PFSK-1 (cell line): ENCODE measurements around the gene BCOR.

ENCODE experiments used
- POLR2AphosphoS5 ChIP-seq: IDR thresholded peaks from 2 replicates; pipeline ENCODE4 v1.6.1; 2012; ENCODE audit warnings: low read depth, mild to moderate bottlenecking, control low read depth, low read length, moderate library complexity
- REST ChIP-seq, 2 experiments: IDR thresholded peaks; 2 replicates each; pipeline versions ENCODE4 v1.6.1 to v1.8.0; 2011 to 2012; ENCODE audit warnings: low read depth in 2 of 2, low read length in 2 of 2, control low read depth in 1 of 2, inconsistent platforms in 1 of 2, mild to moderate bottlenecking in 1 of 2, moderate library complexity in 1 of 2; ENCODE audit not compliant: insufficient read depth in 1 of 2
- SIN3A ChIP-seq: IDR thresholded peaks from 2 replicates; pipeline ENCODE4 v1.6.1; 2012; ENCODE audit warnings: mild to moderate bottlenecking, low read length, moderate library complexity, borderline replicate concordance; ENCODE audit not compliant: insufficient read depth
- TAF1 ChIP-seq: IDR thresholded peaks from 2 replicates; pipeline ENCODE4 v1.6.1; 2012; ENCODE audit warnings: low read length, control low read depth, borderline replicate concordance; ENCODE audit not compliant: insufficient read depth

GRCh38 chrX:40112996-40113395 lies 15.2 kb upstream of the BCOR start:
- TF ChIP-seq POLR2AphosphoS5 (no peak), SIN3A (no peak), REST (IDR thresholded peaks at IDR 0.05; ENCODE audit: insufficient read depth in 1 of 2, low read depth in 2 of 2, low read length in 2 of 2) (no peak), TAF1 (no peak)
